A673 (cell line): ENCODE data around the gene TMEM108. TPM values are rescaled to one million over a fixed set of nuclear protein-coding genes. Genes with fewer than 3 reads are reported as not detected.

Source experiments
- BruUV-seq: library from RNA; stranded (reverse); fragments of 400-500 nt; replicated peaks from 2 replicates; lab custom pipeline; 2021; lab: Mats Ljungman, UMichigan
- CTCF ChIA-PET: fragments of 300-600 bp; sonication (Branson Sonifier 250); formaldehyde crosslinking; loops from one replicate; lab custom pipeline; 2022; ENCODE audit warnings: antibody characterized with exemption; lab: Charles Lee
- POLR2A ChIA-PET: fragments of 300-600 bp; sonication (Branson Sonifier 250); formaldehyde crosslinking; loops from one replicate; lab custom pipeline; 2022; ENCODE audit warnings: antibody characterized with exemption; ENCODE audit not compliant: low non-redundant PET; lab: Charles Lee
- DNase-seq: peaks from one replicate; pipeline ENCODE4 v3.0.0-alpha.2; 2015; ENCODE audit warnings: low spot score
- H3K27ac ChIP-seq: fragments of 200-600 bp; sonication (generic); 2 replicates; pipeline ENCODE4 v1.5.1; 2016; ENCODE audit warnings: mixed run types, low read depth, mild to moderate bottlenecking, mixed read lengths, antibody characterized with exemption, low read length; ENCODE audit not compliant: poor library complexity, severe bottlenecking
- H3K27me3 ChIP-seq: fragments of 200-600 bp; sonication (generic); replicated peaks from 2 replicates; pipeline ENCODE4 v1.6.1; 2017; ENCODE audit warnings: mixed run types, low read depth, mild to moderate bottlenecking, mixed read lengths, antibody characterized with exemption, low read length; ENCODE audit not compliant: insufficient read depth, poor library complexity
- H3K36me3 ChIP-seq: fragments of 200-600 bp; sonication (generic); 2 replicates; pipeline ENCODE4 v1.6.1; 2016; ENCODE audit warnings: mixed run types, mild to moderate bottlenecking, mixed read lengths, antibody characterized with exemption, low read length; ENCODE audit not compliant: insufficient read depth, poor library complexity, severe bottlenecking
- H3K4me1 ChIP-seq: fragments of 200-600 bp; sonication (generic); 2 replicates; pipeline ENCODE4 v1.6.1; 2017; ENCODE audit warnings: mixed run types, mild to moderate bottlenecking, mixed read lengths, antibody characterized with exemption, low read length; ENCODE audit not compliant: insufficient read depth, poor library complexity, severe bottlenecking
- H3K4me3 ChIP-seq: fragments of 200-600 bp; sonication (generic); 2 replicates; pipeline ENCODE4 v1.5.1; 2016; ENCODE audit warnings: low read depth, mixed run types, mild to moderate bottlenecking, mixed read lengths, low read length; ENCODE audit not compliant: poor library complexity, severe bottlenecking
- H3K9me3 ChIP-seq: fragments of 200-600 bp; sonication (generic); 2 replicates; pipeline ENCODE4 v1.6.1; 2016; ENCODE audit warnings: mixed run types, low read depth, mild to moderate bottlenecking, mixed read lengths, antibody characterized with exemption, low read length; ENCODE audit not compliant: poor library complexity, severe bottlenecking
- EZH2 ChIP-seq: fragments of 200-600 bp; sonication (generic); IDR thresholded peaks from 2 replicates; pipeline ENCODE4 v1.6.1; 2017; ENCODE audit warnings: borderline replicate concordance, low read depth, mild to moderate bottlenecking, mixed read lengths, antibody characterized with exemption, low read length; ENCODE audit not compliant: poor library complexity, severe bottlenecking
- intact Hi-C: fragments of 100-400 bp; cut with micrococcal nuclease; formaldehyde crosslinking; loops from one replicate; pipeline ENCODE4 v1.10.0; 2022; ENCODE audit not compliant: unreplicated experiment
- total RNA-seq: library from RNA; stranded (reverse); gene quantifications from 2 replicates; pipeline ENCODE4 v1.2.3, GENCODE V29; 2021
- TF ChIP-seq, protein P1 (sequence below): fragments of 300-800, 200-600 bp; sonication (generic); conservative IDR thresholded peaks from 2 replicates; pipeline ENCODE4 v1.5.1; 2017; ENCODE audit warnings: low read depth, mild to moderate bottlenecking, antibody characterized with exemption, low read length, moderate library complexity, mixed read lengths

TMEM108 gene
- total RNA-seq, 1 experiment from 2014 or later = 0.30 TPM

GRCh38 chr3:133138017-133138416 lies 99.8 kb downstream of the TMEM108 start:
- H3K36me3 ChIP-seq = no peaks in the 10 kb centered on the region
- H3K27ac ChIP-seq = no peak overlapping the region
- H3K4me3 ChIP-seq = no peak overlapping the region
- BruUV-seq = no TSS peak
- POLR2A ChIA-PET = no interaction called here
- intact Hi-C loops = no loop called here
- TF ChIP-seq EZH2 = no peak
- TF ChIP-seq, protein P1, sequence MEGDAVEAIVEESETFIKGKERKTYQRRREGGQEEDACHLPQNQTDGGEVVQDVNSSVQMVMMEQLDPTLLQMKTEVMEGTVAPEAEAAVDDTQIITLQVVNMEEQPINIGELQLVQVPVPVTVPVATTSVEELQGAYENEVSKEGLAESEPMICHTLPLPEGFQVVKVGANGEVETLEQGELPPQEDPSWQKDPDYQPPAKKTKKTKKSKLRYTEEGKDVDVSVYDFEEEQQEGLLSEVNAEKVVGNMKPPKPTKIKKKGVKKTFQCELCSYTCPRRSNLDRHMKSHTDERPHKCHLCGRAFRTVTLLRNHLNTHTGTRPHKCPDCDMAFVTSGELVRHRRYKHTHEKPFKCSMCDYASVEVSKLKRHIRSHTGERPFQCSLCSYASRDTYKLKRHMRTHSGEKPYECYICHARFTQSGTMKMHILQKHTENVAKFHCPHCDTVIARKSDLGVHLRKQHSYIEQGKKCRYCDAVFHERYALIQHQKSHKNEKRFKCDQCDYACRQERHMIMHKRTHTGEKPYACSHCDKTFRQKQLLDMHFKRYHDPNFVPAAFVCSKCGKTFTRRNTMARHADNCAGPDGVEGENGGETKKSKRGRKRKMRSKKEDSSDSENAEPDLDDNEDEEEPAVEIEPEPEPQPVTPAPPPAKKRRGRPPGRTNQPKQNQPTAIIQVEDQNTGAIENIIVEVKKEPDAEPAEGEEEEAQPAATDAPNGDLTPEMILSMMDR = no peak
- no peak for DNase-seq
- H3K9me3 ChIP-seq = no peaks in the 10 kb centered on the region
- no peaks in the 10 kb centered on the region for H3K4me1 ChIP-seq
- CTCF ChIA-PET = no interaction called here
- H3K27me3 ChIP-seq = no peaks in the 10 kb centered on the region

GRCh38 chr3:133152056-133152455 lies 113.9 kb downstream of the TMEM108 start:
- no peak overlapping the region for H3K27ac ChIP-seq
- ChIA-PET CTCF (no interaction called here), POLR2A (no interaction called here)
- H3K4me1 ChIP-seq = no peaks in the 10 kb centered on the region
- TF ChIP-seq, protein P1 = no peak
- TF ChIP-seq EZH2 = no peak
- no peaks in the 10 kb centered on the region for H3K36me3 ChIP-seq
- DNase-seq = no peak
- H3K4me3 ChIP-seq = no peak overlapping the region
- H3K9me3 ChIP-seq = no peaks in the 10 kb centered on the region
- BruUV-seq = no TSS peak
- intact Hi-C loops = no loop called here
- no peaks in the 10 kb centered on the region for H3K27me3 ChIP-seq

- H3K27me3 ChIP-seq = no peaks in the 10 kb centered on the region
- ChIA-PET POLR2A (no interaction called here), CTCF (no interaction called here)
- H3K9me3 ChIP-seq = no peaks in the 10 kb centered on the region
- no TSS peak for BruUV-seq
- H3K4me1 ChIP-seq = no peaks in the 10 kb centered on the region
- no peaks in the 10 kb centered on the region for H3K36me3 ChIP-seq
- H3K4me3 ChIP-seq = no peak overlapping the region
- DNase-seq = no peak
- TF ChIP-seq EZH2 = no peak
- TF ChIP-seq, protein P1 = no peak
- H3K27ac ChIP-seq = no peak overlapping the region
- intact Hi-C loops = no loop called here
Observed at GRCh38 chr3:133152681-133153220, 114.6 kb downstream of the TMEM108 start.
